GM21423 (cell line): Measurements from ENCODE around the gene KCNE2.

Experiments used
- ATAC-seq: cut with Tn5 transposase; IDR thresholded peaks from one replicate; pipeline ENCODE4 v1.9.1; 2021; ENCODE audit warnings: mild to moderate bottlenecking, moderate library complexity; ENCODE audit not compliant: unreplicated experiment

KCNE2 gene, protein sequence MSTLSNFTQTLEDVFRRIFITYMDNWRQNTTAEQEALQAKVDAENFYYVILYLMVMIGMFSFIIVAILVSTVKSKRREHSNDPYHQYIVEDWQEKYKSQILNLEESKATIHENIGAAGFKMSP

DNA sequence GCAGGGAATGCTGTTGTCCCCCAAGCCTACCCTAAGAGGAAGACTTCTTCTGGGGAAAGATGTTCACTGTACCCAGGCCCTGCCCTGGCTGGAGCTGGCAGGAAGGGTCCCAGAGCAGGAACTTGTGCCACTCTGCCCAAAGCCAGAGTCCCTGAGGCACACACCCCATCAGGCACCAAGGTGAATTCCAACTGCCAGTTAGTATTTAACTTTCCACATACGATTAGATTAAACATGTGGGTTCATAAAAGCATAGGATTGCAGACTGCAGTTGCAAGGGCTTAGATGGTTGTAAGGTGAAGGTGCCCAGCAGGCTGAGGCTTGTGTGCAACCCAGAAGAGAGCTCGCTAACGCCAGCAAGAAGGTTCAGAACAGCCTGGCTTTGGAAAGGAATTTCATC is at the start of gene KCNE2:
Gene KCNE2 (plus strand): TSS at position 274 of the 400 bp plus-strand sequence. CDS start 6,473 bp downstream, outside the sequence.
- no peak for ATAC-seq

DNA sequence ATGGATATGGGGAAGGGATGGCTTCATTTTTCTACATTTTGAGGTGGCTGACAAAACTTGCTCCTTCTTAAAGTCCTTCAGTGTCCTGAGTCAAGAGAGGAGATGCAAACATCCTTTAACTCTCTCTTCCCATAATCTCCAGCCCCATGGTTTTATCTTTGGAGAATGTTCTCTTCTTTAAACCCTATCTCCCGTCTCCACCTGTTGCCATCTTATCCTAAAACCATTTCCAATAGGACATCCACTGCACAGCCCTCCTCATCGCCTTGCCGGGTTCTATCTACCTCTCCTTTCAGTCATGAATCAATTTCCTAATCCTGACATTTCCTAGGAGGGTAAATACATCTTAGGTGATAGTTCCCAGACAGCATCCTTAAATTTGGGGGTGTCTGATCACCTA is 44.2 kb upstream of the KCNE2 start:
- ATAC-seq, result no peak

DNA sequence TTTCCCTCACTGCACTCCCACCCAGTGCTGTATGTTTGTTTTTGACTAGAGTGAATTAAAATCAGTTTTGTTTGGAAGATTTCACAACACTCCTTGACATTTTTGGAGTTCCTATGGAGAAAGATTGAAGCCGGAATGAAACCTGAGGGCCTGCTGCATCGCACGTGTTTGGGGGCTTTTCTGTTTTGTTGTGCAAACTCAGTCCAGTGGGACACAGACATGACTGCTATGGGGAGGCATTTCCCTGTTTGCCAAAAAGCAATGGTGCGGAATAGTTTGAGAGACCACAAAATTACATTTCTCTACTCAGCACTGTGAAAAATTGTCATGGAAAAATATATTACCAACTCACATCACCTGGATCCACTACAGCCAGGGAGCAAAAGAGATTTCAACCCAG is 43.8 kb upstream of the KCNE2 start:
- no peak for ATAC-seq

DNA sequence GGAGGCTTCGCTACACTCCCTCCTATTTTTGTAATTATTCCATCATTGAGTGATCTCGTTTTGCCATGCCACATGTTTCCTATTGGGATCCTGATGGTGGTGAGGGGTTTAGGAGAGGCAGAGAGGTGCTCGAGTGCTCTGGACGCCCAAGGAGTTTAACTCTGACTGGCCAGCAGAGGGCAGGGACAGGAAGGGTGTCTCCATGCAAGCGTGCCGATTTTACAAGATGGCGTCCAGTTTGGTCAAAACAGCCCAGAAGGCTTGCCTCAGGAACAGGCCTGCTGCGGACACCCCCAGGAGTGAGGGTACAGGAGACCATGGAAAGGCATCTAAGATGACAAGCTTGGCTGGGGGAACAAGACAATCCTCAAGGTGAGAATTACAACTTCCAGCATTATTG is 33.8 kb upstream of the KCNE2 start:
- no peak for ATAC-seq

DNA sequence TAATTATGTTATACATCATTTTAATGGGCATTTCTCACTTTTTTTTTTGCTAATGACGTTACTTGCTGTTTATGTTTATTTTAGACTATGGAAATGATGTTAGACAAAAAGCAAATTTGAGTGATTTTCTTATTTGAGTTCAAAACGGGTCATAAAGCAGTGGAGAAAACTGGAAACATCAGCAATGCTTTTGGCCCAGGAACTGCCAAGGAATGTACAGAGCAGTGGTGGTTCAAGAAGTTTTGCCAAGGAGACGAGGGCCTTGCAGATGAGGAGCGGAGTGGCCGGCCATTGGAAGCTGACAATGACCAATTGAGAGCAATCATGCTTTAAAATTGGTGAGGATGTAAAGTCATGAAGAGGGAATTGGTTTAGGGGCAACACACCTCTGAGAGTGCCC is 32.1 kb upstream of the KCNE2 start:
- ATAC-seq, result no peak

DNA sequence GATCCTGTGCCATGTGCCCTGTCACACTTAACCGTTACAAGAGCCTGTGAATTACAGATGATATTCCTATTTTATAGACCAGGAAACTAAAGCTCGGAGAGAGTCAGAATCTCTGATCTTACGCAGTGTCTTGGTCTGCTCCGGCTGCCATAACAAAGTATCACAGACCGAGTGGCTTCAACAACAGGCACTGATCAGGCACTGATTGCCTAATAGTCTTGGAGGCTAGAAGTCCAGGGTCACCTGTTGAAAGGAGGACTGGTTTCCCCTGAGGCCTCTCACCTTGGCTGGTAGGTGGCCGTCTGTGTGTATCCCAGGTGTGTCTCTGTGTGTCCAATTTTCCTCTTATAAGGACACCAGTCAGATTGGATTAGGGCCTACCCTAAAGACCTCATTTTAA is 31.5 kb upstream of the KCNE2 start:
- ATAC-seq, result no peak

DNA sequence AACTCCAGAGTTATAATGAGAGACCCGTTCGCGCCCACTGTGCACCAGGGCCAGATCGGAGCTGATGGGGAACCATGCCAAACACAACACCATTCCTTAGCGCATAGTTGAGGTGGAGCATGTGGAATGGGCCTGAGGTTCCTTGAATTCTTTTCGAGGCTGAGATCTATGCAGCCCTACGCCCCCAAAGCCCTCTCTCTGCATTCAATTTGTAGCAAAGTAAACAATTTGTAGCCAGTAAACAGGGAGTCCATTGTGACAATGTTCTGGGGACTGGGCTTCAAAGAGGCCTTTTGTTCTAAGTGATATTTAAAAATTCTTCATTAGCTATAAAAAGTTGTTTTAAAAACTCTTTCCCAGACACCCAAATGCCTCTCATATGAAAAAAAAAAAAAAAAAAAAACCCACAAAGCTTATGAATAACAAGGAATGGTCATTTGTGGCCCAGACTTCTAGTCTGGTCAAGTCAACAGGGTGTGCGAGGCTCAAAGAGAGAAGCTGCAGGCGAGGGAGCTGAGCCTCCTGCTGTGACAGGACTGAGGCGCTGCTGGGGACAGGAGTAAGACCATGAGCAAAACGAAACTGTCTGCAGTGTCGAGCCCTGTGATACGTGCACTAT is 30.6 kb upstream of the KCNE2 start:
- no peak for ATAC-seq

DNA sequence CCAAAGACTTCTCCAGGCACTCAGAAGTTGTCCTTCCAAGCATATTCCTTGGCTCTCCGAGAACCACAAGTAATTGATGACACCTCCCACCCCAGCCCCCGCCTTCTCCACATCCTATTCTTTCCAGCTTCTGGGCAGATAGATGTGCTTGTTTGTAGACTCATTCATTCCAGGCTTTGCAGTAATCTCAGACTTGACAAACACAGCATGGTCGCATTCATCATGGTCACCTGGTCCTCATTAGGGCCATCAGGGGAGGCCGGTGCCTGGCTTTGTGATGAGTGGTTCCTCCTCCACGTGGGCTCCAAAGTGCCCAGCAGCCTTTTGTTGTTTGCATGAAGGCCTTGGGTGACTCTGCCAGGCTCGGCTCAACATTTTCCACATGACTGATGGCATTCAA is 28.5 kb upstream of the KCNE2 start:
- ATAC-seq, result no peak

DNA sequence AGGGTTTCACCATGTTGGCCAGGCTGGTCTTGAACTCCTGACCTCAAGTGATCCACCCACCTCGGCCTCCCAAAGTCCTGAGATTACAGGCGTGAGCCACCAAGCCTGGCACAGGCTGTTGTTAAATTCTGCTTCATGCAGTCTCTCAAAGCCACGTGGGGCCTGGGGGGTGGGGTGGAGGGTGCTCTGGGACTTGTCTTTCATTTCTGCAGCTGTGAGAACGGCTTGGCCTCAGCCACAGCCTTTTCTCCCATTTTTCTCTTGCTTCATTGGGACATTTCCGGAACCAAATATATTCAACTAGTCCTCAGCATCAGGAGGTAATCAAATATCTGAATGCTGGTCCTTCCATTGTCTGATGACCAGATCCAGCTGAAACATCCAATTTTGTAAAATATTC is 27.6 kb upstream of the KCNE2 start:
- ATAC-seq, result no peak

DNA sequence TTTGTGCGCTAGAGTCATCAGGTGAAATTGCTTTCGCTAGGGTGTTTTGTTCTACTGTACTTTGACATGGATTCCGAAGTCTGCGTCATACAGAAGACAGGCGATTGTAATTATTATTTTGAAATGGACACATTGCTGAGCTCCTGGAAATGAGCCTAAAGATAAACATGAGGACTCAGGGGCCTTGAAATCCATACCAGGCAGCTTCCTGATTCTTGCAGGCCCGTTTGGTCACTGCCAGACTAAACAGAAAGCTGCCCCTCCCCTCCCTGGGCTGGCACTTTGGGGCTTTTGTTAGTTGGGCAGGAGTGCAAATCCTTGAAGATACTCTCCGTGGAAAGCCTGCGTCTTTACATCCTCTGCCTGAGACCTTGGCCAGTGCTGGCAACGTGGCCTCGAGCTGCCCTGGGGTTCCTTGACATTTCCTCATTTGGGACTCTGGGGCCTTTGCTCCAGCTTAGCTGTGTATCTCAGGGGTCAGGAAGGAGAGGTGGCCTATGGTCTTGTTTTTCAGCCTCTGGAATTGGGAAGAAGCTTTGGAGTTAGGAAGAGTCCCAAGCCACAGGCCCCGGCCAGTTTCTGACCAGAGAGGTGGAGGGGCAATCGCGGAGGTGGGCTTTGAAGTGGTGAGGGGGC is 26.9 kb upstream of the KCNE2 start:
- no peak for ATAC-seq

DNA sequence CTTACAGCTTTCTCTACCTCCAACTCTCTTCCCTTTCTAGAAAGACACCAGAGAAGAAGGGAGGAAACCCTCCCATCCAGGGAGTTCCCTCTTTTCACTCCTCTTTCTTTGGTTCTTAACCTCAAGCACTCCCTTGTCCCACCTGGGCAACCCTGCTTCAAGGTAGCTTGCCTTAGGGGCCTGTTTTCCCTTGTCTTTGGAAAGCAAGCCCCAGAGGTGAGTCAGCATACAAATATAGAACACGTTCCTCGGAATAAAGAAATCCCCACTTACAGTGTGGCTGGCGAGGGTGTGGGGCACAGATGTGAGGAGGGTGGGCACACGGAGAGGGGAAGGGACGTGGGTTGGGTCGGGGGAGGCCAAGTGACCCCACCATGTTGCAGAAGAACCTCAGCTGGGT is 26.1 kb upstream of the KCNE2 start:
- no peak for ATAC-seq

DNA sequence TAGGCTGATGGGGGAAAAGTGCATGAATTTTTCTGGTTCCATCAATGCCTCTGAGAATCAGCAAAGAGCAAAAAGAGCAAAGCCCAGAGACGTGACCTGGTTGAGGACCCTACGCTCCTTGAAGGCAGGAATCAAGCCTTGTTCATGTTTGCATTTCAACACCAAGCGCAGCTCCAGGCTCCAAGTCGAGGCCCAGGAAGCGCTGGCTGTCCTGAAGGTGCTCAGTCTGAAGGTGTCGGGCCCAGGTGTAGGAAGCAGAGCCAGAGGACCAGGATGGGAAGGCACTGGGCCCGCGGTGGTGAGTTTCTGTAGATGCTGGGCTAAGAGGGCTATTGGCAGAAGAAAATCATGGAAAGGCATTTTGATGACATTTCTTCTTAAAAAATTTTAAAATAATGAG is 25.6 kb upstream of the KCNE2 start:
- ATAC-seq, result no peak

DNA sequence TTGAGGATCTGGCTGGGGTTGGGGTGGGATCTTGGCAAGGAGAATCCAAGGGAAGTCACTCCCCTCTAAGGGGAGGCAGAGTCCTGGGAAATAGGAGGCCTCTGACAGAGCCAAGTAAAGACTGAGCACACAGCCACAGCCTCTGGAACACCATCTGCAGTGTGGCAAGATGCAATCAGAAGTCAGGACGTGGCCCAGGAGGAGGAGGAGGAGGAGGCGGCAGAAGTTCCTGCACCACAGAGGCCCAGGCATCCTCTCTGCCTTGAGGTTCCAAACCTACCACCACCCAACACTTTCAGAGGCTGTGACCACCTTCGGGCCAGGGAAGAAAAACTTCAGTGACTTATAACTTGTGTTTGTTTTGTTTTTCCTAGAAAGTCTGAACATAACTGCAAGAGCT is 23.7 kb upstream of the KCNE2 start:
- no peak for ATAC-seq

DNA sequence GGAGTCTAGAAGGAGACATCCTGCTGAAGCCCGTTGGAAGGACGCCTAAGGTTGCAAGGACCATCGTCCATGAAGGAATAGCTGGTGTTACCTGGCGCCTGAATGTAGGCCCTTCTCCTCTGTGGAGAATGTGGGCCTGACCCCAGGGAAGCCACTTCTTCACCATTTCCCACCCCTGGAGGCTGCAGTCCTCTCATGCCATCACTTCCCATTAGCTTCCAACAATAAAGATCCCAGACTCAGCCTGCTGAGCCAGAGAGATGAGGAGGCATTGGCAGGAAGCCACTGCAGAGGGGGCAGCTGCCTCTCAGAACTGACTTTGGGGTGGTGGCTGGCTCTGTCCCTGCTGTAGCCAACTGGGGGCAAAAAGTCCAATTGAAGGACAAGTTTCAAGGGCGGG is 21.3 kb upstream of the KCNE2 start:
- ATAC-seq, result no peak

DNA sequence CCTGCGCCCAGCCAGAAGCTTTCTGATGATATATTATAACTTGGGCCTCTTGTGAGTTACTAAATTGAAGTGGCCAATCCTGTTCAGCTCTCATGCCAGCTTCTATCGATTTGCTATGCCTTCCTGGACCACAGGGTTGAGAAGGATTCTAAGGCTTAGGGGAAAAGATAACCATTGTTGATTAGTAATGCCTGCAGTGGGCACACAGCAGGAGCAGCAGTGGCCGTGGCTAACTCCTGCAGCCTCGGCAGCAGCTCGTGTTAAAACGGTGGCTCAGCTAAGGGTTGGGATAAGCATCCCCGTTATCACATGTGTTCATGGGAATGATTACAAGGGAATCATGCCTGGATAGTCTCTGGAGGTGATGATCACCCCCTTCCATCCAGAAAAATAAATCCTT is 20.5 kb upstream of the KCNE2 start:
- no peak for ATAC-seq

DNA sequence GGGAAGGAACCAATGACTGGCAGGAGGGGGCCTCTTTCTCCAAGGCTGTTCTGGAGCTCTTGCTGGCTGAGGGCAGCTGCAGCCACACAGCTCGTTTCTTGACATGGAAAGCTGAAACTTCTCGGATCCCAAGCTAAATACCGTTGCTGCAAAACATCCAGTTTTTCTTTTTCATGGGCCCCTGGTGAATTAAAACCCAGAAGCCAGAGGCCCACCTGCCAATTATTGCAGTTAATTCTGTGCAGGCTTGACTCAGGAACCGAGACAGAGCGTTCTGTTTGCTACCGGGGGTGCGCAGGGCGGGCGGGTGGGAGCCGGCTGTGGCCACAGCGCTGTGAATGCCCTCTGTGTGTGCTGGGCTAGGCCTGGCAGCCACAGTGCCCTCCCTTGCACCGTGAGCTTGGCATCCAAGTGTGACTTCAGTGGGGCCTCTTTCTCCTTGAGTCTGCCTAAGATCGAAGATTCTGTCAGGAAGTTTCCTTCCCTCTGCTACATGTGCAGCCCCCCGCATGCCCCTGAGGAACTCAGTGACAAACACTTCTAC is 19.9 kb upstream of the KCNE2 start:
- ATAC-seq, result no peak

DNA sequence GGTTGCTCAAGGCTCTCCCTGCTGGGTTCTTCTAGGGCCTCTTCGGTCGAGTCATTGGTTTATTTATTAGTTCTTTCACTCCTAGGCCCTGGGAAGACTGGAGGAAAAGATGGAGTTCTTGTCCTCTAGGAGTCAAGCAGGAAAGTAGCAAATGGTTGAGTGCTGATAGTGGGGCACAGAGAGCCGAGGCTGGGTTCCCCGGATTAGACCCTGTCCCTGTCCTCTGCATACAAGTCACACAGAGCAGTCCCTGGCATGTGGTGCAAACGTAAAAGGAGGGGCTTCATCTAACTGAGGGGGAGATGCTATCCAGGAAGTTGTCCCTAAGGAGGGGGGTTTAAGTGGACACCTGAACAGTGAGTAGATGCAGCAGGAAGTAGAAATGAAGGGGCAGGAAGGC is 19.2 kb upstream of the KCNE2 start:
- no peak for ATAC-seq

DNA sequence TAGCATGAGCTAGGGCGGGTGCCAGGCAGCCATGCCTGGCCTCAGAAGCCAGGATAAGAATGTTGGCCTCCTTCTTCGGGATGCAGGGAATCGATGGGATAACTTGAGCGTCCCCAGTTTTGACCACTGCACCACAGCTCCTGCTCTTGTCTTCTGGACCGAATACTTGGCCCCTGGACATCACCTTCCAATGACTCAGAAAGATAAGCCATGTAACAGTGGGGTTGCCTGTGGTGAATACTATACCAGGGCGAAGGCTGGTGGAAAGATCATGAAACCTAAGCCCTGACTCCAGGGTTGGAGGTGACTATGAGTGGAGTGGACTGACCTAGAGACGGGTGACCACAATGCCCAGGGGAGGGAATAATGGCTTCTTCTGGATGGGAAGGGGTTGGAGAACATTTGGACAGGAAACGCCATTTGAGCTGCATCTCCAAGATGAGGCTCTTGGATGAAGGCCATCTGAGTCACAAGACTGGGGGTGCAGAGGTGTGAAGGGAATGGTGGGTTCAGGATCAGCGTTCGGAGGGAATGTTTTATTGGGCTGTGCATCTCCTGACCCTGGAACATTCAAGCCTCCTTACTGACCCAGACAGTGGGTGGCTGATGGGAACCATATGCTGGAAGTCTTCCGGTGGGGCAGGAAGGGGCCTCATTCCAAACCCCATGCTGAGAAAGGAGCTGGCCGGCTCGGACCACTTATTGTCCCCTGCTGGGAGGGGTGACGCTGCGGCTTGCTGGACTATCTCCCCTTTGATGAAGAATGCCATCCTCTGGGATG is 18.5 kb upstream of the KCNE2 start:
- no peak for ATAC-seq

DNA sequence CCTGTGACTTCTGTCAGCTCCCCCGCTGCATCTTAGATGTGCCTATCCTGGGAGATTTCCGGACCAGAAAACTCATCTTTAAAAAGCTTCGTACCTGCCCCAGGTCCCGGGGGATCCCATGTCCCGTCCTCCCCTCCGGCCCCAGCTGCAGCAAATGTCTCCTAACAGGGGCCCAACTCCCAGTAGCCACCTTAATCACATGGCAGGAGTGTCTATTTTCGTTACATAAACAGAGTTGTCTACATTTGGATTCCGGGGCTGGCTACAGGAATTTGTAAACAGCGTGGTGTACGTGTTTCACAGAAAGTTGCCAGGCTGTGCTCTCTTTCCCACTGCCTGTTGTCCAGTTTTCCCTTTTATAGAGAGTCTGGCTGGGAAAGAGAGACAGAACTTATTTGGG is 17.9 kb upstream of the KCNE2 start:
- ATAC-seq, result no peak

DNA sequence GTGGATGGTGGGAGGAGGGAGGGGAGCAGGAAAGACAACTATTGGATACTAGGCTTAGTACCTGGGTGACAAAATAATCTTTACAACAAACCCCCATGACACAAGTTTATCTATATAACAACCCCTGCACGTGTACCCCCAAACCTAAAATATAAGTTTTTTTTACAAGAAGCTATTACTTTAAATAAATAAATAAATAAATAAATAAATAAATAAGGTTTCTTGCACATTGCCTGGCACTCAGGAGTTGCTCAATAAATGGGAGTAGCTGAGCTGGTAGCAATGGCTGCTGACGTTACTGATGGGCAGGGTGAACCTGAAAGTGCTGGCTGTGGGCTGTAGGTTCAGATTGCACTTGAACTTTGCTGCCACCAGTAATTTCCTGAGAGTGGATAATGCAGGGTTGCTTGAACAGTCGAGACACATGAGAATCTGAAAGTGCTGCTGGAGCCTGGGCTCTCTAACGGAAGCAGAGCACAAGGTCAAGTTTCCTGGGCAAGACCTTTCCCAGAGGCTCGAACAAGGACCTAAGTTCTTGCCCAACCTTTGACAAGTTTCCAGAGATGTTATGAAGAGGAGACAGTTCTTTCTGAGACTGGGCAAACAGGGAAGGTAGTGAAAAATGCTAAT is 14.8 kb upstream of the KCNE2 start:
- ATAC-seq, result no peak

DNA sequence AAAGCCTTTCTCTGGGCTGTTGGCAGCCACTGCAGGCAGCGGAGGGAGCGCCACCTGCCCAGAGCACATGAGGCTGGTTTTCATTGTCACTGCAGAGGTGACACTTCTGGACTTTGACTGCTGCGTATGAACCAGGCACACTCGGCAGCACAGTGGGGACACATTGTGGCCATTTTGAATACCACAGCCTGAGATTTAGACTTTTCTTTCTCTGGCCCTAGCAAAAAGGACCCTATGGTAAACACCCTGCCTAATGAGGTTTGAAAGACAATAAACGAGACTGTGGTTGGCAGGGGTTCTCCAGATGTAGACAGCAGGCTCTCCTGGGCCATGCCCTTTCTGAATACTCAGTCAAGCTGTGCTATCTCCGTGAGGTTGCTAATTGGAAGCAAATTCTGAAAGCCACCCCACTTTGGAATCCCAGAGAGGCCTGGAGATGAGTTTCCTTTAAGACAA is 12.0 kb upstream of the KCNE2 start:
- ATAC-seq, result no peak
